HepG2 (cell line): ENCODE measurements around the gene SREBF1. TPM values are rescaled to one million over a fixed set of nuclear protein-coding genes. Genes with fewer than 3 reads are reported as not detected.

Experiments
- ARNT ChIP-seq: fragments of 450-650 bp; IDR thresholded peaks from 2 replicates; pipeline ENCODE4 v1.6.1; 2017
- CBX5 ChIP-seq: sonication (generic); formaldehyde crosslinking; IDR thresholded peaks from 2 replicates; pipeline ENCODE4 v1.4.0; 2020; ENCODE audit warnings: missing genetic modification reagents, borderline replicate concordance
- CCAR2 ChIP-seq: fragments of 200-400 bp; formaldehyde crosslinking; optimal IDR thresholded peaks from 2 replicates; pipeline ENCODE3; 2018; ENCODE audit warnings: low read depth, mild to moderate bottlenecking, low read length, moderate library complexity
- GLI4 ChIP-seq: sonication (generic); formaldehyde crosslinking; IDR thresholded peaks from 2 replicates; pipeline ENCODE4 v1.5.1; 2020; ENCODE audit warnings: missing genetic modification reagents, mild to moderate bottlenecking, moderate library complexity, borderline replicate concordance
- HDAC1 ChIP-seq: sonication (generic); formaldehyde crosslinking; IDR thresholded peaks from 2 replicates; pipeline ENCODE4 v1.5.1; 2020; ENCODE audit warnings: mild to moderate bottlenecking, missing genetic modification reagents
- MEF2D ChIP-seq: sonication (generic); formaldehyde crosslinking; IDR thresholded peaks from 2 replicates; pipeline ENCODE4 v1.5.1; 2020; ENCODE audit warnings: mild to moderate bottlenecking, missing genetic modification reagents
- NR1H2 ChIP-seq: sonication (generic); formaldehyde crosslinking; IDR thresholded peaks from 2 replicates; pipeline ENCODE4 v1.8.1; 2022; ENCODE audit warnings: low read depth, missing genetic modification reagents, borderline replicate concordance
- NR3C1 ChIP-seq: sonication (generic); formaldehyde crosslinking; IDR thresholded peaks from 2 replicates; pipeline ENCODE4 v1.4.0; 2020; ENCODE audit warnings: missing genetic modification reagents
- PATZ1 ChIP-seq: sonication (generic); formaldehyde crosslinking; IDR thresholded peaks from 2 replicates; pipeline ENCODE4 v1.4.0; 2020; ENCODE audit warnings: missing genetic modification reagents
- RARA ChIP-seq: IDR thresholded peaks from 2 replicates; pipeline ENCODE4 v1.6.1; 2016; ENCODE audit warnings: missing genetic modification reagents, missing compliant biosample characterization
- REL ChIP-seq: sonication (generic); formaldehyde crosslinking; conservative IDR thresholded peaks from 2 replicates; pipeline ENCODE4 v1.8.0; 2022; ENCODE audit warnings: mild to moderate bottlenecking, missing genetic modification reagents, moderate library complexity
- SP2 ChIP-seq: sonication (generic); formaldehyde crosslinking; IDR thresholded peaks from 2 replicates; pipeline ENCODE4 v1.5.1; 2020; ENCODE audit warnings: mild to moderate bottlenecking, missing genetic modification reagents
- SYNCRIP ChIP-seq: fragments of 200-400 bp; formaldehyde crosslinking; IDR thresholded peaks from 2 replicates; pipeline ENCODE4 v1.6.1; 2018; ENCODE audit warnings: mild to moderate bottlenecking, low read depth, low read length; ENCODE audit not compliant: insufficient read depth
- ZFP36L1 ChIP-seq: sonication (generic); formaldehyde crosslinking; IDR thresholded peaks from 2 replicates; pipeline ENCODE4 v1.8.0; 2022; ENCODE audit warnings: mild to moderate bottlenecking, missing genetic modification reagents, moderate library complexity
- ZNF121 ChIP-seq: sonication (generic); formaldehyde crosslinking; IDR thresholded peaks from 2 replicates; pipeline ENCODE4 v1.5.0; 2020; ENCODE audit warnings: mild to moderate bottlenecking, missing genetic modification reagents
- ZNF138 ChIP-seq: sonication (generic); formaldehyde crosslinking; IDR thresholded peaks from 2 replicates; pipeline ENCODE4 v1.5.0; 2020; ENCODE audit warnings: mild to moderate bottlenecking, low read depth, missing genetic modification reagents
- ZNF256 ChIP-seq: sonication (generic); formaldehyde crosslinking; conservative IDR thresholded peaks from 2 replicates; pipeline ENCODE4 v1.4.0; 2020; ENCODE audit warnings: missing genetic modification reagents
- ZNF432 ChIP-seq: sonication (generic); formaldehyde crosslinking; IDR thresholded peaks from 2 replicates; pipeline ENCODE4 v1.5.0; 2020; ENCODE audit warnings: missing genetic modification reagents, mild to moderate bottlenecking, borderline replicate concordance
- polyA plus RNA-seq, 8 experiments: library from polyadenylated mRNA; depleted of rRNA in 3 of 8; stranded (reverse) in 7 of 8; unstranded in 1 of 8; fragments of >200 nt; fragmentation: Illumina TruSeq in 4 of 8; extraction: Trizol in 4 of 8; gene quantifications; 2 replicates each; pipeline versions ENCODE4 v1.2.1 to v1.2.3, GENCODE V29; 2011 to 2016; ENCODE audit warnings: low read depth in 4 of 8, missing spikeins in 1 of 8, mixed read lengths in 1 of 8; ENCODE audit not compliant: insufficient read depth in 1 of 8
- total RNA-seq, 5 experiments: library from RNA; depleted of rRNA; stranded (reverse); fragments of >200 nt; fragmentation: Illumina TruSeq; extraction: Trizol; gene quantifications; 2 replicates each; pipeline ENCODE4 v1.2.3, GENCODE V29; 2016; ENCODE audit warnings: low read depth in 1 of 5
- TF ChIP-seq, protein P1 (sequence below): sonication (generic); formaldehyde crosslinking; IDR thresholded peaks from 2 replicates; pipeline ENCODE4 v1.4.0; 2020; ENCODE audit warnings: mild to moderate bottlenecking, missing genetic modification reagents
- TF ChIP-seq, protein P2 (sequence below): sonication (generic); formaldehyde crosslinking; IDR thresholded peaks from 2 replicates; pipeline ENCODE4 v1.4.0; 2020; ENCODE audit warnings: missing genetic modification reagents
- TF ChIP-seq, protein P3 (sequence below): sonication (generic); formaldehyde crosslinking; IDR thresholded peaks from 2 replicates; pipeline ENCODE4 v1.9.0; 2022; ENCODE audit warnings: missing genetic modification reagents, mild to moderate bottlenecking, borderline replicate concordance
- TF ChIP-seq, protein P4 (sequence below), 2 experiments: sonication (generic) in 1 of 2; formaldehyde crosslinking in 1 of 2; IDR thresholded peaks; 2 replicates each; pipeline versions ENCODE4 v1.4.0 to v1.6.1; 2018 to 2020; ENCODE audit warnings: missing genetic modification reagents in 2 of 2, borderline replicate concordance in 1 of 2, low read depth in 1 of 2, mild to moderate bottlenecking in 1 of 2, missing biosample characterization in 1 of 2

SREBF1 gene
- total and polyA plus RNA-seq, 2 of the 13 experiments (the other 11 are each of a cell fraction or from before 2014, with no cell fraction given): 34.3 to 38.0 TPM

- TF ChIP-seq MEF2D (CRISPR knock-in tag) (no peak), REL (CRISPR knock-in tag) (no peak), CBX5 (CRISPR knock-in tag) (no peak), ARNT (no peak), ZNF256 (CRISPR knock-in tag) (no peak), HDAC1 (CRISPR knock-in tag) (no peak), CCAR2 (no peak), SYNCRIP (no peak), PATZ1 (CRISPR knock-in tag) (no peak), RARA (peak; percentile 35; the same call in 1 of the 2 replicates), NR3C1 (no peak), ZNF138 (CRISPR knock-in tag) (no peak), ZNF121 (CRISPR knock-in tag) (0 out of 2 replicates have a peak, but pooled peaks have one; percentile 22), NR1H2 (CRISPR knock-in tag) (no peak), GLI4 (CRISPR knock-in tag) (no peak), SP2 (CRISPR knock-in tag) (no peak), ZFP36L1 (CRISPR knock-in tag) (no peak), ZNF432 (CRISPR knock-in tag) (no peak)
- TF ChIP-seq, protein P1, sequence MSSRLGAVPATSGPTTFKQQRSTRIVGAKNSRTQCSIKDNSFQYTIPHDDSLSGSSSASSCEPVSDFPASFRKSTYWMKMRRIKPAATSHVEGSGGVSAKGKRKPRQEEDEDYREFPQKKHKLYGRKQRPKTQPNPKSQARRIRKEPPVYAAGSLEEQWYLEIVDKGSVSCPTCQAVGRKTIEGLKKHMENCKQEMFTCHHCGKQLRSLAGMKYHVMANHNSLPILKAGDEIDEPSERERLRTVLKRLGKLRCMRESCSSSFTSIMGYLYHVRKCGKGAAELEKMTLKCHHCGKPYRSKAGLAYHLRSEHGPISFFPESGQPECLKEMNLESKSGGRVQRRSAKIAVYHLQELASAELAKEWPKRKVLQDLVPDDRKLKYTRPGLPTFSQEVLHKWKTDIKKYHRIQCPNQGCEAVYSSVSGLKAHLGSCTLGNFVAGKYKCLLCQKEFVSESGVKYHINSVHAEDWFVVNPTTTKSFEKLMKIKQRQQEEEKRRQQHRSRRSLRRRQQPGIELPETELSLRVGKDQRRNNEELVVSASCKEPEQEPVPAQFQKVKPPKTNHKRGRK (CRISPR knock-in tag): no peak
- TF ChIP-seq, protein P2, sequence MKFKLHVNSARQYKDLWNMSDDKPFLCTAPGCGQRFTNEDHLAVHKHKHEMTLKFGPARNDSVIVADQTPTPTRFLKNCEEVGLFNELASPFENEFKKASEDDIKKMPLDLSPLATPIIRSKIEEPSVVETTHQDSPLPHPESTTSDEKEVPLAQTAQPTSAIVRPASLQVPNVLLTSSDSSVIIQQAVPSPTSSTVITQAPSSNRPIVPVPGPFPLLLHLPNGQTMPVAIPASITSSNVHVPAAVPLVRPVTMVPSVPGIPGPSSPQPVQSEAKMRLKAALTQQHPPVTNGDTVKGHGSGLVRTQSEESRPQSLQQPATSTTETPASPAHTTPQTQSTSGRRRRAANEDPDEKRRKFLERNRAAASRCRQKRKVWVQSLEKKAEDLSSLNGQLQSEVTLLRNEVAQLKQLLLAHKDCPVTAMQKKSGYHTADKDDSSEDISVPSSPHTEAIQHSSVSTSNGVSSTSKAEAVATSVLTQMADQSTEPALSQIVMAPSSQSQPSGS (CRISPR knock-in tag): no peak
- TF ChIP-seq, protein P3, sequence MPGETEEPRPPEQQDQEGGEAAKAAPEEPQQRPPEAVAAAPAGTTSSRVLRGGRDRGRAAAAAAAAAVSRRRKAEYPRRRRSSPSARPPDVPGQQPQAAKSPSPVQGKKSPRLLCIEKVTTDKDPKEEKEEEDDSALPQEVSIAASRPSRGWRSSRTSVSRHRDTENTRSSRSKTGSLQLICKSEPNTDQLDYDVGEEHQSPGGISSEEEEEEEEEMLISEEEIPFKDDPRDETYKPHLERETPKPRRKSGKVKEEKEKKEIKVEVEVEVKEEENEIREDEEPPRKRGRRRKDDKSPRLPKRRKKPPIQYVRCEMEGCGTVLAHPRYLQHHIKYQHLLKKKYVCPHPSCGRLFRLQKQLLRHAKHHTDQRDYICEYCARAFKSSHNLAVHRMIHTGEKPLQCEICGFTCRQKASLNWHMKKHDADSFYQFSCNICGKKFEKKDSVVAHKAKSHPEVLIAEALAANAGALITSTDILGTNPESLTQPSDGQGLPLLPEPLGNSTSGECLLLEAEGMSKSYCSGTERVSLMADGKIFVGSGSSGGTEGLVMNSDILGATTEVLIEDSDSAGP (CRISPR knock-in tag): no peak
- TF ChIP-seq, protein P4, sequence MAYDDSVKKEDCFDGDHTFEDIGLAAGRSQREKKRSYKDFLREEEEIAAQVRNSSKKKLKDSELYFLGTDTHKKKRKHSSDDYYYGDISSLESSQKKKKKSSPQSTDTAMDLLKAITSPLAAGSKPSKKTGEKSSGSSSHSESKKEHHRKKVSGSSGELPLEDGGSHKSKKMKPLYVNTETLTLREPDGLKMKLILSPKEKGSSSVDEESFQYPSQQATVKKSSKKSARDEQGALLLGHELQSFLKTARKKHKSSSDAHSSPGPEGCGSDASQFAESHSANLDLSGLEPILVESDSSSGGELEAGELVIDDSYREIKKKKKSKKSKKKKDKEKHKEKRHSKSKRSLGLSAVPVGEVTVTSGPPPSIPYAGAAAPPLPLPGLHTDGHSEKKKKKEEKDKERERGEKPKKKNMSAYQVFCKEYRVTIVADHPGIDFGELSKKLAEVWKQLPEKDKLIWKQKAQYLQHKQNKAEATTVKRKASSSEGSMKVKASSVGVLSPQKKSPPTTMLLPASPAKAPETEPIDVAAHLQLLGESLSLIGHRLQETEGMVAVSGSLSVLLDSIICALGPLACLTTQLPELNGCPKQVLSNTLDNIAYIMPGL (CRISPR knock-in tag; IDR thresholded peaks at IDR 0.05; ENCODE audit: borderline replicate concordance in 1 of 2, low read depth in 1 of 2): no peak
Observed at GRCh38 chr17:17834974-17835373, 1.8 kb downstream of the SREBF1 start (continued).
